ENCODE measurements around the gene ADAMTS14.
"Not testable (repeated sequence)": the region's sequence is repeated elsewhere in the genome, so short reads cannot be mapped to it uniquely, and the experiment has no call there.

ADAMTS14 gene

DNA sequence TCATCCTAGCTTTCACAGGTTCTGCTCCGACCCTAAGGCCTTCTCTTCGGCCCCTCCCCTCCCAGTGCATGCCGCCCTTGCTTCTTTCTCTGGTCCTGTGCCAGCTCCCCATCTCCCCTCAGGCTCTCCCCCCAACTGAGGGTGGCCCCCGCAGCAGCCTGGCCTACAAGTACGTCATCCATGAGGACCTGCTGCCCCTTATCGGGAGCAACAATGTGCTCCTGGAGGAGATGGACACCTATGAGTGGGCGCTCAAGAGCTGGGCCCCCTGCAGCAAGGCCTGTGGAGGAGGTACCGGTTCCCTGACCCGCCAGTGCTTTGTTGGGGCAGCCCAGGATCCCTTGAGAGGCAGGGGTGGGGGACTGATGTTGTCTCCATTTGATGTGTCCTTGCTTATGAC, 79.0 kb downstream of the ADAMTS14 start:
- no peak for DNase-seq (ENCODE audit: low spot score)

DNA sequence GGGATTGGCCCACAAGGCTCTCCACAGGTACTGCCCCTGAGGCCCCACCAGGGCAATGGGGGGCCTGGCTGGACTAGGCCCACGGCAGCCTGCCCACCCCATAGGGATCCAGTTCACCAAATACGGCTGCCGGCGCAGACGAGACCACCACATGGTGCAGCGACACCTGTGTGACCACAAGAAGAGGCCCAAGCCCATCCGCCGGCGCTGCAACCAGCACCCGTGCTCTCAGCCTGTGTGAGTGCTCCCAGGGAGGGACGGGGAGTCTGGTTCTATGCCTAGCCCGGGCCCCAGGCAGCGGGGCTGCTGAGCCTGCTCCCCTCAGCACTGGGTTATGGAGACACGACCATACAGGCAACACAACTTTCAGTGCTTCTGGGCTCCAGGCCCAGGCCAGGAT, 79.7 kb downstream of the ADAMTS14 start:
- DNase-seq (ENCODE audit: low spot score) = no peak

DNA sequence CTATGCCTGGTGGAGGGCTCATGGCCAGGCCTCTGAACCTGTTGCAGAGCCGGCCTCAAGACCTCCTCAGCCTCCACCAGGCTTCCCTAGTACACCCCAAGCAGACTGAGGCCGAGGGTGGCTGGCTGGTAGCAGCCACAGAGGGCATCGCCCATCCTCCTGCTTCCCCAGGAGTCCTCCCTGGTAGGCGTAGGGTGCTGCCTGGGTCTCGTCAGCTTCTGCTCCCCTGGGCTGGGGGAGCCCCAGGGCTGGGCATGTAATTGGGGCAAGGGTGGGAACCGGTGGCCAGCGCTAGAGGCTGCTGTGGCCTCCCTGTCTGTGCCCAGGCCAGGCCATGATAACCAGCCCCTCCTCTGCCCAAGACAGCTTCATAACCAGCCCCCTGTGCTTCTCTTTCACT, 80.3 kb downstream of the ADAMTS14 start:
- DNase-seq (ENCODE audit: low spot score) = no peak

DNA sequence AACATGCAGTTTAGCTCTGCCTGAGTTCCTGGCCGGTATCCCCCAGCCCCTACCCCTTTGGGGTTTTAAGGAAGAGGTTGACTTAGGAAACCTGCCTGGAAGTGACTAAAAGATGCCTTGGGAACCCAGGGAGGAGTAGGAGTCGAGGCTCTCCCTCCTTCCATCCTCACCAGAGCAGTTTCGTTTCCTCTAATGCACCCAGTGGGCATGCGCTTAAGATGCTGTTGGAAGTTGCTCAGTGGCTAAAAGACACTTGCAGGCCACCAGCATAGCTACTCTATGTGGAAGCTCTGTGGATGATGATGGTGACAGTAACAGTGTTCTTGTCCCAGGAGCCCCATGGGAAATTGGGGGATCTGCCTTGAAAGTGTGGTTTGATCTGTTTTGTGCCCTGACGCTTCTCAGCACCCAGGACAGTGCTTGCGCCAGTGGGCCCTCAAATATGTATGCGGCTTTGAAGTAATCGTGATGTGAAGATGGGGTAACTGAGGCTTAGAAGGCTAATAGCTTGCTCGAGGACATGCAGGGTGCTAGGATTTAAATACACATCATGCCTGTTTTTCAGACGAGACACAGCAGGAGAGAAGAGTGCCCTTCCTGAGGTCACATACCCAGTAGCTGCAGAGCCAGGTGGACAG, 80.8 kb downstream of the ADAMTS14 start:
- no peak for DNase-seq (ENCODE audit: low spot score)

DNA sequence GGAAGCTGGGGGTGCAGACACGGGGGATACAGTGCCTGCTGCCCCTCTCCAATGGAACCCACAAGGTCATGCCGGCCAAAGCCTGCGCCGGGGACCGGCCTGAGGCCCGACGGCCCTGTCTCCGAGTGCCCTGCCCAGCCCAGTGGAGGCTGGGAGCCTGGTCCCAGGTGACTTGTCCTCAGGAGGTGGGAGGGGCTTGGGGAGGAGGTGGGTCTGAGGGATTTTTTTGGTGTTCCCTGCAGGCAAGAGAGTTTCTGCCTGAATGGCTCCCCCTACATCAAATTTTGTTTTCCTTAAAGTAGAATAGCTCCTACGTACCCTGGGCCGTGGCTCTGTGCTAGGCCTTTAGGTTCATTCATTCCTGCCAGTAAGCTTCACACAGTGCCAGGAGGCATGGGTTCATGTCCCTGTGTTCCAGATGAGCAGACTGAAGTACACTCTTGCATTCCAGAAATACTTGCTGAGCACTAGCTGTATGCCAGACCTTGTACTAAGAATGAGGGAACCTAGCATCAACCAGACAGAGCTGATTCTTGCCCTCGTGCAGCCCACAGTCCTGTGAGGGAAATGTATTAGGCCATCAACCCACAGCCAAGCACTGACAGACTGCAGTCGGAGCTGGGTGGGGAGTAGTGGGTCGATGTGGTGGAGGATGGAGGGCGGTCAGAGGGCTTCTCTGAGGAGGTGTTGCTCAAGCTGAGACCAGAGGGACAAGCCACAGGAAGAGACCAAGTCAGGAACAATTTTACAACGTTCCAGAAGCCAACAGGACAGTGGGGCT, 81.7 kb downstream of the ADAMTS14 start:
- no peak for DNase-seq (ENCODE audit: low spot score)

DNA sequence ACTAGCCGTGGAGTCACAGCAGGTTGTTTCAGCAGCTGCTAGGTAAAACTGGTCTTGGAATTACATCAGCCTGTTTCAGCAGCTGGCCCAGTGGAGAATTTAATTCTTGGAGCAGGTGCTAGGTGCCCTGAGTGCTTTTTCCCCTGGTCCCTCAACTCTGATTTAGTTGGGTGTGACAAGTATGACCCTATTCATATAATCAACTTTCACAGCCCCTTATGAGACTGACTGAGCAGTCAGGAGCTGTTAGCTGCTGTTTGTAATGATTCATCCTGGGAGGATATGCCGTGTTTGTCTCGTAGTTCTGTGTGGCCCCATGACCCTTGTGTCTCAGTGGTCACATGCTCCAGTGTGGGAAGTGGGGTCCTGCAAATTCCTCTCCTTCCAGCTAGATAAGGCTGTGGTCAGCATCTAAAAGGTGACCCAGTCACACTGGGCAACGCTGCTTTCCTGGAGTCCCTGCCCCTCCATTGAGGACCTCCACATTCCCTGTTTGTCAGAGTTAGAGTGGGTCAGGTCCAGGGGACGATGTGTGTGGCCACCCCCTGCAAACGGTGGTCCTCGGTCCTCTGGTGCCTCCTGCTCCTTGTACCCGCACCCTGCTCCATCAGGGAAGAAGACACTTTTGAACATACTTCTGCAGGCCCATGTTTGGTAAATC, 84.5 kb downstream of the ADAMTS14 start:
- DNase-seq (ENCODE audit: low spot score) = no peak

DNA sequence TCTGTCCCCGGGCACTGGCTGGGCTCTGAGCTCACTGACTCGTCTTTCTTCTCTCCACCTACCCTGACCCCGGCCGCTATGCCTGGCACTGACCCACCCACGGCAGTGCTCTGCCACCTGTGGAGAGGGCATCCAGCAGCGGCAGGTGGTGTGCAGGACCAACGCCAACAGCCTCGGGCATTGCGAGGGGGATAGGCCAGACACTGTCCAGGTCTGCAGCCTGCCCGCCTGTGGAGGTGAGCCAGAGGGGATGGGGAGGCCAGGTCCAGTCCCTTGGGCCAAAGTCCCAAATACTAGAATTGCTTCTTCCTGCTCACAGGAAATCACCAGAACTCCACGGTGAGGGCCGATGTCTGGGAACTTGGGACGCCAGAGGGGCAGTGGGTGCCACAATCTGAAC, 85.5 kb downstream of the ADAMTS14 start:
- no peak for DNase-seq (ENCODE audit: low spot score)

DNA sequence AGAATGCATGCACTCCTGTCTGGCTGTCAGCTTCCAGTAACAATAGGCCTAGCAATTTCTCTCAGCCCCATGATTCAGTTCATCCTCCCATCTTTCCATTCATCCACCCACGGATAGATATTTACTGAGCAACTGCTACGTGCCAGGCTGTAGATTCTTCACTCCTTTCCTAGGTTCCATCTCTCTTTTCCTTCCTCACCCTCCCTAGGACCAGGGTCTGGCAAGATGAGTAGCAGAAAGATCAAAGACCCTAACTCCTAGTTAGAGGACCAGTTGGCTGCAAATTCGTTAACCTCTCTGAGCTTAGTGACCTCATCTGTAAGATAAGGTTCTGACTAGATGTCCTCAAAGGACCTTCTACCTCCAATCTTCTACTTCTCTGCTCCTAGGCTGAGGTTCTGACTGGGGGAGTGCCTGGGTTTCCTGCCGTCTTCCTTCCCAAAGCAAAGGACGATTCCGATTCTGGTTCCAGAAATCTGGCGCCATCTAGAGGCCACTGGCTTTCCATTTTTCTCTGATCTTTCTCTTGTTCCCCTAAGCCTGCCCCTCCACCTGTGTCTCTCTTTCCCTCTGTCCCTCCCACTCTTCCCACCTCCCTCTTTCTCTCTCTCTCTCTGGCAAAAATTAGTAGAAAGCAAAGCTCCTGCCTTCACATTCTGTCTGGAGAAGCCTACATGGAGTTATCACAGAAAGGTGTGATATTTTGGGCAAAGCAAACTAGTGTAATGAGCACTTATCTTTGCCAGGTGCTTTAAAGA, 86.6 kb downstream of the ADAMTS14 start:
- peak; percentile 53 for DNase-seq (ENCODE audit: low spot score)

DNA sequence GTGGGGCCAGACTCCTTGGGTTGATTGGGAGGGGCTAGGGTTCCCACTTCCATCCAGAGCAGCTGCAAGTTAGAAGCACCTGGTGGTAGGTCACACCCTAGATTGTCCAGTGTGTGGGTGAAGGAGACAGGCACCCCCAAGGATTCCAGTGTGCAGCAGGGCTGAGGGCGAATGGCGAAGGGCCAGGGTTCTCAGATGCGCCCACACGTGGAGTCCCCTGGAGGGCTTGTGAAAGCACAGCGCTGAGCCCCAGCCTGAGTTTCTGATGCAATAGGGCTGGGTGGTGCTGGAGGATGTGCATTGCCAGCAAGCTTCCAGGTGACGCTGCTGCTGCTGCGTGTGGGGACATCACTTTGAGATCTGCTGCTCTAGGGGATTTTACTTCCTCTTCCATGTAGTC, 87.5 kb downstream of the ADAMTS14 start:
- DNase-seq (ENCODE audit: low spot score) = no peak

DNA sequence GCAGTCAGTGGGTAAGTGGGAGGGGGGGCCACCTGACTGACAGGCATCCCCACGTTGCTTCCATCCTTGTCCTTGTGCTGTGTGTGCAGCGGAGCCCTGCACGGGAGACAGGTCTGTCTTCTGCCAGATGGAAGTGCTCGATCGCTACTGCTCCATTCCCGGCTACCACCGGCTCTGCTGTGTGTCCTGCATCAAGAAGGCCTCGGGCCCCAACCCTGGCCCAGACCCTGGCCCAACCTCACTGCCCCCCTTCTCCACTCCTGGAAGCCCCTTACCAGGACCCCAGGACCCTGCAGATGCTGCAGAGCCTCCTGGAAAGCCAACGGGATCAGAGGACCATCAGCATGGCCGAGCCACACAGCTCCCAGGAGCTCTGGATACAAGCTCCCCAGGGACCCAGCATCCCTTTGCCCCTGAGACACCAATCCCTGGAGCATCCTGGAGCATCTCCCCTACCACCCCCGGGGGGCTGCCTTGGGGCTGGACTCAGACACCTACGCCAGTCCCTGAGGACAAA, 88.0 kb downstream of the ADAMTS14 start:
- DNase-seq (ENCODE audit: low spot score) = no peak

DNA sequence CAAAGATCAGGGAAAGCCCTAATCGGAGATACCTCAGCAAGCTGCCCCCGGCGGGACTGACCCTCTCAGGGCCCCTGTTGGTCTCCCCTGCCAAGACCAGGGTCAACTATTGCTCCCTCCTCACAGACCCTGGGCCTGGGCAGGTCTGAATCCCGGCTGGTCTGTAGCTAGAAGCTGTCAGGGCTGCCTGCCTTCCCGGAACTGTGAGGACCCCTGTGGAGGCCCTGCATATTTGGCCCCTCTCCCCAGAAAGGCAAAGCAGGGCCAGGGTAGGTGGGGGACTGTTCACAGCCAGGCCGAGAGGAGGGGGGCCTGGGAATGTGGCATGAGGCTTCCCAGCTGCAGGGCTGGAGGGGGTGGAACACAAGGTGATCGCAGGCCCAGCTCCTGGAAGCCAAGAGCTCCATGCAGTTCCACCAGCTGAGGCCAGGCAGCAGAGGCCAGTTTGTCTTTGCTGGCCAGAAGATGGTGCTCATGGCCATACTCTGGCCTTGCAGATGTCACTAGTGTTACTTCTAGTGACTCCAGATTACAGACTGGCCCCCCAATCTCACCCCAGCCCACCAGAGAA, 88.8 kb downstream of the ADAMTS14 start:
- no peak for DNase-seq (ENCODE audit: low spot score)

DNA sequence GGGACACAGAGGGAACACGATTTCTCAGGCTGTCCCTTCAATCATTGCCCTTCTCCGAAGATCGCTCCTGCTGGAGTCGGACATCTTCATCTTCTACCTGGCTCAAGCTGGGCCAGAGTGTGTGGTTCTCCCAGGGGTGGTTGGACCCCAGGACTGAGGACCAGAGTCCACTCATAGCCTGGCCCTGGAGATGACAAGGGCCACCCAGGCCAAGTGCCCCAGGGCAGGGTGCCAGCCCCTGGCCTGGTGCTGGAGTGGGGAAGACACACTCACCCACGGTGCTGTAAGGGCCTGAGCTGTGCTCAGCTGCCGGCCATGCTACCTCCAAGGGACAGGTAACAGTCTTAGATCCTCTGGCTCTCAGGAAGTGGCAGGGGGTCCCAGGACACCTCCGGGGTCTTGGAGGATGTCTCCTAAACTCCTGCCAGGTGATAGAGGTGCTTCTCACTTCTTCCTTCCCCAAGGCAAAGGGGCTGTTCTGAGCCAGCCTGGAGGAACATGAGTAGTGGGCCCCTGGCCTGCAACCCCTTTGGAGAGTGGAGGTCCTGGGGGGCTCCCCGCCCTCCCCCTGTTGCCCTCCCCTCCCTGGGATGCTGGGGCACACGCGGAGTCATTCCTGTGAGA, 89.5 kb downstream of the ADAMTS14 start:
- no peak for DNase-seq (ENCODE audit: low spot score)

DNA sequence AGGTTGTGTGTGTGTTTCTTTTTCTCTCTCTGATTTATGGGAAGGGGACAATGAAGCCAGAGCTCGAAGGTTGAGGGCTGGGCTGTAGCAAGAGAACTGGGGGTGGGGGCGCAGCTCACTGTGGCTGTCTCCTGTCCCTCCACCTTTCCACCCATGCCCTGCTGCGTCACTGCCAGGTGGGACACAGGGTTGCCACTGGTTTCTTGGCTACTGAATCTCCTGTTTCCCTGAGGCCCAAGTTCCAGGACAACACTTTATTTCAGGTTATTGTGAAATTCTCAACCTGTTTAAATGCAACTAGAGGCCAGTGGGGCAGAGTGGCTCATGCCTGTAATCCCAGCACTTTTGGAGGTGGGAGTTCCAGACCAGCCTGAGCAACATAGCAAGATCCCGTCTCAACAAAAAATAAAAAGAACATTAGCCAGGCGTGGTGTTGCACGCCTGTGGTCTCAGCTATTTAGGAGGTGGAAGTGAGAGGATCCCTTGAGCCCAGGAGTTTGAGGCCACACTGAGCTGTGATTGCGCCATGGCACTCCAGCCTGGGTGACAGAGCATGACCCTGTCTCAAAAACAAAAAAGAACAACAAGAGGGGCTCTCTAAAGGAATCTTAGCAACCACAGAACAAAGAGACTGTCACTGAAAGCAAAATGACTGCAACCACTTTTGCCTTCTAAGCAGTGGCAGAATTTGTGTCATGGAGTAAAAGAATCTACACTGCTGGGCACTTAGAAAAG, 90.3 kb downstream of the ADAMTS14 start:
- no peak for DNase-seq (ENCODE audit: low spot score)

DNA sequence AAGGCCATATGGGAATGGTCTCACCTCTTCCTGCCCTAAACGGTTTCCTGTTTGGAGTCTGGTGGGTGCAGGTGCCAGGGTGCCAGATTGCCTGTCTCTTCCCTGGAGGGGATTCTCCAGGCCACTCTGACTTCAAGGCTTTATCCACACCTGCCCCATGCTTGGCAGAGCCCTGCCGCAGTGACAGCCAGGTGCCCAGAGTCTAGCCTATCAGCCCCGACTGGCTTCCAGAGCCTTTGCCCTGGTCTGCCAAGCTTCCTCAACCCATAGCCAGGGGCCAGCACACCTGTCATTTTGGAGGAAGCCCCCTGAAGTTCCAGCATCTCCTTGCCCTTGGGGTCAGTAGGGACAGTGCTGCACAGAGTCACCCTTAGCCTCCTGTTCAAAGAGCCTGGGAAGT, 91.3 kb downstream of the ADAMTS14 start:
- DNase-seq (ENCODE audit: low spot score) = no peak

DNA sequence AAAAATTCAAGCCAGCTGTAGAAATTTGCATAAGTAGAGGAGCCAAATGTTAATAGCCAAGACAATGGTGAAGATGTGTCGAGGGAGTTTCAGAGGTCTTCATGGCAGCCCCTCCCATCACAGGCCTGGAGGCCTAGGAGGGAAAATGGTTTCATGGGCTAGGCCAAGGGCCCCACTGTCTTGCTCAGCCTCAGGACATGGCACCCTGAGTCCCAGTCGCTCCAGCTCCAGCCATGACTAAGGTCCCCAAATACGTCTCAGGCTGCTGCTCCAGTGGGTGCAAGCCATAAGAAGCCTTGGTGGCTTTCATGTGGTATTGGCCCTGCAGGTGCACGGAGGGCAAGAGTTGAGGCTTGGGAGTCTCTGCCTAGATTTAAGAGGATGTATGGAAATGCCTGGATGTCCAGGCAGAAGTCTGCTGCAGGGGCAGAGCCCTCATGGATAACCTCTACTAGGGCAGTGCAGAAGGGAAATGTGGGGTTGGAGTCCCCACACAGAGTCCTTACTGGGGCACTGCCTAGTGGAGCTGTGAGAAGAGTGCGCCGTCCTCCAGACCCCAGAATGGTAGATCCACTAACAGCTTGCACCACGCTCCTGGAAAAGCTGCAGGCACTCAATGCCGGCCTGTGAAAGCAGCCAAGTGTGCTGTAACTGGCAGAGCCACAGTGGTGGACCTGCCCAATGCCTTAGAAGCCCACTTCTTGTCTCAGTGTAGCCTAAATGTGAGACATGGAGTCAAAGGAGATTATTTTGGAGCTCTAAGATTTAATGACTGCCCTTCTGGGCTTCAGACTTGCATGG, 93.7 kb downstream of the ADAMTS14 start:
- DNase-seq (ENCODE audit: low spot score) = no peak

DNA sequence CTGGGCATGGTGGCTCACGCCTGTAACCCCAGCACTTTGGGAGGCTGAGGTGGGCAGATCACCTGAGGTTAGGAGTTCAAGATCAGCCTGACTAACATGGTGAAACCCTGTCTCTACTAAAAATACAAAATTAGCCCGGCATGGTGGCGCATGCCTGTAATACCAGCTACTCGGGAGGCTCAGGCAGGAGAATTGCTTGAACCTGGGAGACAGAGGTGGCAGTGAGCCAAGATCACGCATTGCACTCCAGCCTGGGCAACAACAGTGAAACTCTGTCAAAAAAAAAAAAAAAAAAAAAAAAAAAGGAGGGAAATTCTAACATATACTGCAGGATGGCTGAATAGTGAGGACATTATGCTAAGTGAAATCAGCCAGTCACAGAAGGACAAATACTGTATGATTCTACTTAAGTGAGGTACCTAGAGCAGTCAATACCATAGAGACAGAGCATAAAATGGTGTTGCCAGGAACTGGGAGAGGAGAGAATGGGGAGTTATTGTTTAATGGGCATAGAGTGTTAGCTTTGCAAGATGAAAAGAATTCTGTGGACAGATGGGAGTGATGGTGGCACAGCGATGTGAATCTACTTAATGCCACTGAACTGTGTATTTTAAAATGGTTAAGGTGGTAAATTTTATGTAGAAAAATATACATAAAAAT, 95.8 kb downstream of the ADAMTS14 start:
- DNase-seq (ENCODE audit: low spot score) = not testable (repeated sequence)

DNA sequence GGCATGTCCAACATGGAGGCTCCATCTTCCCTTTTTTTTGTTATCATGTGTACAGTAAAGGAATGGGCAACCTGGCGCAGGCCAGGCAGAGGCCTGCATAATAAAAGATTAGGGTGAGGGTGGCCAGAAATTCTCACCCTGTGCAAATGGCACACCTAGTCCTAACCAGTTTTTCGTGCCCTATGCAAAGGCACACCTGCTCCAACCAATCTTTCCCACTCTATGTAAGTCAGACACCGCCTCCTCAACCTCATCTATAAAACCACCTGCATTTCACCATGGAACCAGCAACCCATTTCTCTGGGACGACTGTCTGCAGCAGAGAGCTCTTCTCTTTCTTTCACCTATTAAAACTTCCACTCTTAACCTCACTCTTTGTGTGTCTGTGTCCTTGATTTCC, 96.8 kb downstream of the ADAMTS14 start:
- no peak for DNase-seq (ENCODE audit: low spot score)

DNA sequence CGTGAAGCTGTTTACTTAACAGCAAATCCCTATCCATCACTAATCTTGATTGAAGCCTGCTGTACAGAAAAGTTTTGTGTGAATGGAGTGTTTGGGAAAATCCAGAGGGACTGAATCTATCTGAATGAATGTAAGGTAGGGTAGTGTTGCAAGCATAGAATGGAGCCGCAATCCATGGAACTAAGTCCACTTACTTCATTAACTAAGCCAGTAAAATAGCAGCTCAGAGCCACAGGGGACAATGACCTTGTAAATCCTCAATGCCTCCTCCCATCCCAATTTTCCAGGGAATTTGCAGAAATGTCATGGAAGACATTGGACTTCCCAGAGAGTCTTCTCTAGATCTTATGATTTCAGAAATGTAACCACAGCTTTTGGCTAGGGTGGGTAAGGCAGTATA, 97.7 kb downstream of the ADAMTS14 start:
- DNase-seq (ENCODE audit: low spot score) = no peak

DNA sequence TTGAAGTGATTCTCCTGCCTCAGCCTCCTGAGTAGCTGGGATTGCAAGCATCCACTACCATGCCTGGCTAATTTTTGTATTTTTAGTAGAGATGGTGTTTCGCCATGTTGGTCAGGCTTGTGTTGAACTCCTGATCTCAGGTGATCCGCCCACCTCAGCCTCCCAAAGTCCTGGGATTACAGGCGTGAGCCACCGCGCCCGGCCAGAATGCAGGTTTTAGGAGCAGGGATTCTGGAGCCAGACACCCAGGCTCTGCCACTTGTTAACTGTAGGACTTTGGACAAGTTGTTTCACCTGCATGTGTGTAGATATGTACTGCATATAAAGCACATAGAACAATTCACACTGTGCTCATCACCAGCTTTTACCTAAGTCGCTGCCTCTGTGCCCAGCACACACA, 98.2 kb downstream of the ADAMTS14 start:
- DNase-seq (ENCODE audit: low spot score) = not testable (repeated sequence)

Measured in HuH-7.5 (cell line).